H1 (cell line): ENCODE data around the gene SURF4. TPM values are rescaled to one million over a fixed set of nuclear protein-coding genes. Genes with fewer than 3 reads are reported as not detected.

Experiments used
- CTCF ChIA-PET: fragments of 300-600 bp; sonication (Branson Sonifier 250); formaldehyde crosslinking; loops from one replicate; lab custom pipeline; 2021; ENCODE audit not compliant: partially characterized antibody; lab: Charles Lee
- POLR2A ChIA-PET: fragments of 300-600 bp; sonication (Branson Sonifier 250); formaldehyde crosslinking; loops from one replicate; lab custom pipeline; 2021; ENCODE audit warnings: inconsistent platforms; ENCODE audit not compliant: partially characterized antibody; lab: Charles Lee
- DNase-seq, 2 experiments: peaks; one replicate each; pipeline versions ENCODE4 v3.0.0 to v3.0.0-alpha.2; 2010 to 2022; ENCODE audit warnings: low spot score in 2 of 2, low read depth in 1 of 2, mixed read lengths in 1 of 2
- FAIRE-seq: peaks from 2 replicates; lab custom pipeline; 2011; peaks lifted over from hg19 to GRCh38; lab: Jason Lieb, UNC
- H2AFZ ChIP-seq: 2 replicates; pipeline ENCODE4 v1.8.1; 2012; ENCODE audit warnings: low read length, inconsistent platforms
- H2AK5ac ChIP-seq: 2 replicates; pipeline ENCODE4 v1.6.1; 2013; ENCODE audit warnings: low read depth, low read length
- H2BK120ac ChIP-seq: replicated peaks from 2 replicates; pipeline ENCODE3; 2013; ENCODE audit warnings: low read depth, low read length, inconsistent platforms
- H2BK12ac ChIP-seq: 2 replicates; pipeline ENCODE4 v1.6.1; 2013; ENCODE audit warnings: low read depth, low read length
- H2BK15ac ChIP-seq: 2 replicates; pipeline ENCODE4 v1.6.1; 2013; ENCODE audit warnings: low read length
- H2BK20ac ChIP-seq: 2 replicates; pipeline ENCODE4 v1.6.1; 2013; ENCODE audit warnings: low read length
- H2BK5ac ChIP-seq: 2 replicates; pipeline ENCODE4 v1.6.1; 2013; ENCODE audit warnings: low read depth, low read length
- H3K14ac ChIP-seq: 2 replicates; pipeline ENCODE4 v1.6.1; 2013; ENCODE audit warnings: inconsistent platforms; ENCODE audit not compliant: insufficient read length
- H3K18ac ChIP-seq: 2 replicates; pipeline ENCODE4 v1.6.1; 2013; ENCODE audit warnings: low read length; ENCODE audit errors: extremely low read depth
- H3K23ac ChIP-seq: 2 replicates; pipeline ENCODE4 v1.6.1; 2013; ENCODE audit warnings: inconsistent platforms; ENCODE audit not compliant: insufficient read length
- H3K23me2 ChIP-seq: 2 replicates; pipeline ENCODE4 v1.6.1; 2013; ENCODE audit warnings: low read depth, low read length
- H3K27ac ChIP-seq: 2 replicates; pipeline ENCODE4 v1.6.1; 2011; ENCODE audit warnings: low read depth, low read length, inconsistent platforms
- H3K27me3 ChIP-seq, 4 experiments: replicated peaks in 1 of 4; 1 replicate in 1 of 4; 2 replicates in 3 of 4; pipeline versions ENCODE4 v1.6.1 to v1.8.1; 2011 to 2013; ENCODE audit warnings: low read length in 3 of 4, mild to moderate bottlenecking in 3 of 4, inconsistent platforms in 2 of 4, mixed read lengths in 2 of 4, moderate library complexity in 1 of 4; ENCODE audit not compliant: control insufficient read depth in 3 of 4, insufficient read depth in 3 of 4; ENCODE audit errors: extremely low read depth in 1 of 4
- H3K36me3 ChIP-seq, 4 experiments: 2 replicates each; pipeline versions ENCODE4 v1.6.1 to v1.8.1; 2011 to 2013; ENCODE audit warnings: mild to moderate bottlenecking in 4 of 4, low read length in 3 of 4, moderate library complexity in 2 of 4, control low read depth in 1 of 4, inconsistent platforms in 1 of 4; ENCODE audit not compliant: insufficient read depth in 4 of 4, control insufficient read depth in 2 of 4
- H3K4ac ChIP-seq: replicated peaks from 2 replicates; pipeline ENCODE3; 2013; ENCODE audit warnings: low read length, low read depth, mixed read lengths, inconsistent platforms; ENCODE audit not compliant: insufficient read length
- H3K4me1 ChIP-seq, 4 experiments: replicated peaks in 1 of 4; 1 replicate in 1 of 4; 2 replicates in 3 of 4; pipeline versions ENCODE4 v1.6.1 to v1.8.1; 2011 to 2013; ENCODE audit warnings: low read length in 3 of 4, inconsistent platforms in 2 of 4, mixed read lengths in 1 of 4; ENCODE audit not compliant: insufficient read depth in 4 of 4, control insufficient read depth in 3 of 4
- H3K4me2 ChIP-seq, 2 experiments: 2 replicates each; pipeline versions ENCODE4 v1.6.1 to v1.8.1; 2011 to 2013; ENCODE audit warnings: low read depth in 2 of 2, low read length in 2 of 2, control low read depth in 1 of 2, inconsistent platforms in 1 of 2, mild to moderate bottlenecking in 1 of 2; ENCODE audit not compliant: insufficient read depth in 1 of 2
- H3K4me3 ChIP-seq, 4 experiments: fragments of 200-600, 300-600 bp in 1 of 4; sonication (generic), shearing (Covaris generic), sonication (Bioruptor Twin) in 1 of 4; 2 replicates each; pipeline versions ENCODE4 v1.5.1 to v1.8.1; 2011 to 2016; ENCODE audit warnings: low read length in 4 of 4, low read depth in 3 of 4, control low read depth in 2 of 4, inconsistent platforms in 2 of 4, mild to moderate bottlenecking in 2 of 4, mixed read lengths in 1 of 4, moderate library complexity in 1 of 4; ENCODE audit not compliant: insufficient read depth in 2 of 4; ENCODE audit errors: extremely low read depth in 1 of 4
- H3K56ac ChIP-seq: replicated peaks from 2 replicates; pipeline ENCODE3; 2013; ENCODE audit warnings: low read depth, mild to moderate bottlenecking, mixed read lengths, low read length, inconsistent platforms; ENCODE audit not compliant: insufficient read length
- H3K79me1 ChIP-seq: 2 replicates; pipeline ENCODE4 v1.6.1; 2013; ENCODE audit warnings: low read depth, low read length, control low read depth
- H3K79me2 ChIP-seq, 2 experiments: 2 replicates each; pipeline versions ENCODE4 v1.6.1 to v1.8.1; 2012 to 2013; ENCODE audit warnings: low read length in 2 of 2, mild to moderate bottlenecking in 2 of 2, inconsistent platforms in 1 of 2; ENCODE audit not compliant: insufficient read depth in 2 of 2, control insufficient read depth in 1 of 2
- H3K9ac ChIP-seq, 4 experiments: replicated peaks in 1 of 4; 1 replicate in 1 of 4; 2 replicates in 3 of 4; pipeline versions ENCODE4 v1.6.1 to v1.8.1; 2011 to 2013; ENCODE audit warnings: low read depth in 3 of 4, low read length in 3 of 4, control low read depth in 2 of 4, mild to moderate bottlenecking in 2 of 4, moderate library complexity in 2 of 4, inconsistent platforms in 1 of 4; ENCODE audit errors: extremely low read depth in 1 of 4
- H3K9me3 ChIP-seq, 2 experiments: 2 replicates each; pipeline versions ENCODE4 v1.6.1 to v1.8.1; 2012 to 2013; ENCODE audit warnings: mild to moderate bottlenecking in 2 of 2, moderate library complexity in 2 of 2, control low read depth in 1 of 2, inconsistent platforms in 1 of 2, low read depth in 1 of 2, low read length in 1 of 2, mixed read lengths in 1 of 2; ENCODE audit not compliant: insufficient read depth in 2 of 2
- H4K20me1 ChIP-seq, 2 experiments: replicated peaks in 1 of 2; 2 replicates each; pipeline versions ENCODE3 to v1.8.1; 2011 to 2013; ENCODE audit warnings: inconsistent platforms in 2 of 2, low read length in 2 of 2, mild to moderate bottlenecking in 1 of 2; ENCODE audit not compliant: insufficient read depth in 2 of 2, control insufficient read depth in 1 of 2
- H4K5ac ChIP-seq: 2 replicates; pipeline ENCODE4 v1.6.1; 2013; ENCODE audit warnings: low read length, low read depth, mixed read lengths, inconsistent platforms; ENCODE audit not compliant: insufficient read length
- H4K8ac ChIP-seq: 2 replicates; pipeline ENCODE4 v1.8.0; 2013; ENCODE audit warnings: mild to moderate bottlenecking, moderate library complexity, low read length, inconsistent platforms; ENCODE audit not compliant: insufficient read depth; ENCODE audit errors: extremely low read depth
- H4K91ac ChIP-seq: replicated peaks from 2 replicates; pipeline ENCODE3; 2013; ENCODE audit warnings: low read length, mixed read lengths, inconsistent platforms; ENCODE audit not compliant: insufficient read length
- CEBPB ChIP-seq: IDR thresholded peaks from 2 replicates; pipeline ENCODE4 v1.6.1; 2012; ENCODE audit warnings: low read depth, low read length
- CHD1 ChIP-seq: IDR thresholded peaks from 2 replicates; pipeline ENCODE4 v1.6.1; 2012; ENCODE audit warnings: low read depth, low read length, improper control_type of control experiment
- CREB1 ChIP-seq: IDR thresholded peaks from 2 replicates; pipeline ENCODE4 v1.6.1; 2012; ENCODE audit warnings: inconsistent platforms
- HDAC6 ChIP-seq: IDR thresholded peaks from one replicate; pipeline ENCODE4 v1.7.1; 2012; ENCODE audit warnings: low read depth, mild to moderate bottlenecking, inconsistent platforms, low read length, moderate library complexity
- JUND ChIP-seq: IDR thresholded peaks from 2 replicates; pipeline ENCODE4 v1.6.1; 2011; ENCODE audit warnings: mild to moderate bottlenecking, improper control_type of control experiment, low read length
- KDM4A ChIP-seq: IDR thresholded peaks from one replicate; pipeline ENCODE4 v1.7.1; 2012; ENCODE audit warnings: low read depth, mild to moderate bottlenecking, moderate library complexity, low read length, inconsistent platforms; ENCODE audit not compliant: severe bottlenecking
- KDM5A ChIP-seq: fragments of 200-600 bp; IDR thresholded peaks from 2 replicates; pipeline ENCODE4 v1.7.1; 2012; ENCODE audit warnings: mild to moderate bottlenecking, low read length, inconsistent platforms, mixed read lengths
- MAFK ChIP-seq: IDR thresholded peaks from 2 replicates; pipeline ENCODE4 v1.6.1; 2012; ENCODE audit warnings: low read depth, mild to moderate bottlenecking, improper control_type of control experiment, low read length
- PHF8 ChIP-seq: fragments of 200-600 bp; sonication (generic); conservative IDR thresholded peaks from 2 replicates; pipeline ENCODE4 v1.7.1; 2012; ENCODE audit warnings: low read depth, mild to moderate bottlenecking, inconsistent platforms, low read length, moderate library complexity
- POU5F1 ChIP-seq: IDR thresholded peaks from 2 replicates; pipeline ENCODE4 v1.6.1; 2011; ENCODE audit warnings: low read depth, mild to moderate bottlenecking, low read length, moderate library complexity
- RAD21 ChIP-seq, 2 experiments: IDR thresholded peaks in 1 of 2; conservative IDR thresholded peaks in 1 of 2; 2 replicates each; pipeline ENCODE4 v1.6.1; 2011; ENCODE audit warnings: low read depth in 2 of 2, low read length in 2 of 2, improper control_type of control experiment in 1 of 2, inconsistent platforms in 1 of 2, mild to moderate bottlenecking in 1 of 2, moderate library complexity in 1 of 2
- RXRA ChIP-seq: IDR thresholded peaks from 2 replicates; pipeline ENCODE4 v1.6.1; 2011; ENCODE audit warnings: low read depth, mild to moderate bottlenecking, low read length, moderate library complexity; ENCODE audit not compliant: insufficient read depth
- SP1 ChIP-seq: IDR thresholded peaks from 2 replicates; pipeline ENCODE4 v1.6.1; 2011; ENCODE audit warnings: low read depth, low read length
- SUZ12 ChIP-seq: fragments of 200-600 bp; sonication (generic); IDR thresholded peaks from 2 replicates; pipeline ENCODE4 v1.6.1; 2012; ENCODE audit warnings: mild to moderate bottlenecking, inconsistent platforms, low read length, moderate library complexity, mixed read lengths
- TAF1 ChIP-seq: IDR thresholded peaks from 2 replicates; pipeline ENCODE4 v1.6.1; 2011; ENCODE audit warnings: mild to moderate bottlenecking, low read depth, low read length
- WGBS, 2 experiments: shearing (Covaris generic) in 1 of 2; methylation state at CpG; one replicate each; pipeline versions ENCODE4 v1.1.6 to v1.1.7; 2013 to 2015; ENCODE audit warnings: low lambda C conversion rate in 2 of 2, mixed read lengths in 2 of 2, inconsistent platforms in 1 of 2, low coverage in 1 of 2, missing lambda C conversion rate in 1 of 2; ENCODE audit not compliant: insufficient replicate concordance in 2 of 2, insufficient coverage in 1 of 2, insufficient read length in 1 of 2; ENCODE audit errors: extremely low coverage in 1 of 2, missing lambda C conversion rate in 1 of 2; 5-methylcytosine and 5-hydroxymethylcytosine counted together
- polyA plus RNA-seq, 7 experiments: library from polyadenylated mRNA; depleted of rRNA in 3 of 7; stranded (reverse) in 5 of 7; unstranded in 2 of 7; fragments of >200 nt in 5 of 7; fragments of 200-250 nt in 2 of 7; gene quantifications; 1 replicate in 5 of 7; 2 replicates in 1 of 7; 4 replicates in 1 of 7; pipeline versions ENCODE4 v1.2.1 to v1.2.3, GENCODE V29; 2011 to 2013; ENCODE audit warnings: missing spikeins in 2 of 7, mixed read lengths in 2 of 7
- total RNA-seq: library from RNA; stranded (reverse); fragmentation: NEBNext Ultra II Directional; extraction: Animal tissue kit (Norgen Biotek cat#: 25700); gene quantifications from 2 replicates; pipeline ENCODE4 v1.2.1, GENCODE V29; 2021

SURF4 gene
- total and polyA plus RNA-seq, 2 of the 8 experiments (the other 6 are each of a cell fraction or from before 2014, with no cell fraction given), result 176 to 182 TPM

- no peak overlapping the region for H3K14ac ChIP-seq
- no peak overlapping the region for H3K4me2 ChIP-seq
- H2BK5ac ChIP-seq, result no peak overlapping the region
- H3K4me3 ChIP-seq, result no peak overlapping the region
- POLR2A ChIA-PET, result interaction anchor here (0.6 to 1.7 kb wide), 3 partner anchors 13 to 43 kb away, joined by 3 to 5 read pairs (median 3); partner anchors contain the start of genes MED22 and RPL7A
- DNase-seq (no peak), FAIRE-seq (no peak)
- H3K9me3 ChIP-seq, result peaks cover 4% of the 10 kb centered on the region in 2 experiments; a peak in 1 of 4 replicates
- no peaks in the 10 kb centered on the region for H3K4me1 ChIP-seq
- no peak overlapping the region for H4K5ac ChIP-seq
- H3K56ac ChIP-seq, result no peak overlapping the region
- H2BK20ac ChIP-seq, result no peak overlapping the region
- no peaks in the 10 kb centered on the region for H3K79me1 ChIP-seq
- no peaks in the 10 kb centered on the region for H3K79me2 ChIP-seq
- H3K23ac ChIP-seq, result no peak overlapping the region
- no peak overlapping the region for H3K27ac ChIP-seq
- peaks cover 12% of the 10 kb centered on the region; the same call in 1 of the 2 replicates for H3K23me2 ChIP-seq
- no peak overlapping the region for H4K8ac ChIP-seq
- no peaks in the 10 kb centered on the region for H3K36me3 ChIP-seq
- 78% methylated on average over 7 of the region's 7 CpGs; no CpG with 5 or more reads in 1 of the 2 experiments for WGBS, 2 experiments
- H2BK12ac ChIP-seq, result no peak overlapping the region
- no peak overlapping the region for H4K91ac ChIP-seq
- no peak overlapping the region for H2AFZ ChIP-seq
- no peak overlapping the region for H3K4ac ChIP-seq
- H2BK120ac ChIP-seq, result no peak overlapping the region
- H3K18ac ChIP-seq, result no peak overlapping the region
- H3K27me3 ChIP-seq, result no peaks in the 10 kb centered on the region; a peak in 3 of 7 replicates
- H4K20me1 ChIP-seq, result peaks cover 0 to 2% of the 10 kb centered on the region in 2 experiments
- H2BK15ac ChIP-seq, result no peak overlapping the region
- CTCF ChIA-PET, result interaction anchor here (0.6 to 2.7 kb wide), 3 partner anchors 11 to 17 kb away, joined by 3 to 11 read pairs (median 4); no protein-coding TSS in a partner anchor
- no peak overlapping the region for H2AK5ac ChIP-seq
- H3K9ac ChIP-seq, result no peak overlapping the region
- TF ChIP-seq CEBPB (no peak), SUZ12 (no peak), KDM4A (no peak), RXRA (no peak), POU5F1 (no peak), PHF8 (no peak), RAD21 (IDR thresholded peaks at IDR 0.05 in 1 of 2, conservative IDR thresholded peaks at IDR 0.05 in 1 of 2; ENCODE audit: low read depth in 2 of 2, low read length in 2 of 2) (no peak), KDM5A (no peak), CHD1 (no peak), SP1 (no peak), TAF1 (no peak), MAFK (no peak), JUND (no peak), CREB1 (no peak), HDAC6 (no peak)
Observed at GRCh38 chr9:133390713-133391112, 14.9 kb upstream of the SURF4 start.
